Measurements from ENCODE around the gene CNGB1.
A peak's percentile ranks its signal among the peaks of the same experiment; 100 is the strongest.
"Not testable (repeated sequence)": the region's sequence is repeated elsewhere in the genome, so short reads cannot be mapped to it uniquely, and the experiment has no call there.

CNGB1 gene

DNA sequence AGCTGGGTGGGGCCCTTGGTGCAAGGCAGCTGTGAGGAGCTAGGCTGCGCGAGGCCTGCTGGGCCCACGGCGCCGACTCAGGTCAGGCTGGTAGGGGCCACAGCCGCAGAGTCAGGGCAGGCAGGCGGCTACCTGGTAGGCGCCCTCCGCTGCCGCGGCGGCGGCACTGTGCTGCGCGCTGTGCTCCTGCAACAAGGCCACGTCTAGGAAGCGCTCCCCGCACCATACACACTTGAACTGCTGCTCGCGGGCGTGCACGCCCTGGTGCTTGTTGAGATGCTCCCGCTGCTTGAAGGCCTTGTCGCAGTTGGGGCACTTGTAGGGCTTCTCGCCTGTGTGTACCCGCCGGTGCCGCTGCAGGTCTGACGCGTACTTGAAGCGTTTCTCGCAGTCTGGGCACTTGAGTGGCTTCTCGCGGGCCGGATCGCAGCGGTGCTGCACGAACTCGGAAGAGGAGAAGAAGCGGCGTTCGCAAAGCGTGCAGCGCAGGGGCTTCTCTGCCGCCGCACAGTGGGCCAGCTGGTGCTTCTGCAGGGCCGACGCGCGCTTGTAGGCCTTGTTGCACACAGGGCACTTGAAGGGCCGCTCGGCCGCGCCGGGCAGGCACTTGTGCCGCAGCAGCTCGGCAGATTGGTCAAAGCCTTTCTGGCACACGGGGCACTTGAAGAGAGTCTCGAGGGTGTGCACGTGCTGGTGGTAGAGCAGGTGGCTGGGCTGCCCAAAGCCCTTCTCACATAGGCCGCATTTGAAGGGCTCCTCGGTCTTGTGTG, 25.7 kb upstream of the CNGB1 start:
- DNase-seq, result no peak

DNA sequence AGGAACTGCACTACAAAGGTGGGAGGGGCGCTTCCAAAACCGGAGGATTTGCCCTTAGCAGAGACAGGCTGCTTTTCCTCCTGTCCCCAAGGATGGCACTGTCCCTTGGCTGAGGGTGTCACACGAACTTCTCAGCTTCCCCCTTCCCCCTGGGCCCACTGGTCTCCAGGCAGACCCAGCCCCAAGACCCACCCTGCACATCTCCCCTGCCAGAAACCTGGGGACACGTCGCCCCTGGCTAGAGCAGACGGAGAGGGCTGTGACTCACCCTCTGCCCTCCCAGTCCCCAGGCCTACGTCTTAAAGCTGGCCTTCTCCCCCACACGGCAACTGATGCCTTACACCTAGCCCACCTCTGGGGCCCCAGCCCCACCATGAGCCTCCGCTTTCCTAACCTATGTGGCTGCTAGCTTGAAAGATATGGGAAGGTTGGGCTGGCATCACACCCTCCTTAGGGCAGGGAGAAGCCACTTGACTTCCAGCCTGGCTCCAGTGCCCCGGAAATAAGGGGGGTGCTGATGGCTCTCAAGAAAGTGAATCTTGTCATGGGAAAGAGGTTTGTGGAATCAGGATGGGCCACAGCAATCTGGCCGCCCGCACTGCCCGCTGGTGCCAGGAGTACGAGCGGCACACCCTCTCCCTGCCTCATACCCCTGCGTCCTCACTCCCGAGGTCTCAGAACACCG, 24.9 kb upstream of the CNGB1 start:
- DNase-seq, result no peak

DNA sequence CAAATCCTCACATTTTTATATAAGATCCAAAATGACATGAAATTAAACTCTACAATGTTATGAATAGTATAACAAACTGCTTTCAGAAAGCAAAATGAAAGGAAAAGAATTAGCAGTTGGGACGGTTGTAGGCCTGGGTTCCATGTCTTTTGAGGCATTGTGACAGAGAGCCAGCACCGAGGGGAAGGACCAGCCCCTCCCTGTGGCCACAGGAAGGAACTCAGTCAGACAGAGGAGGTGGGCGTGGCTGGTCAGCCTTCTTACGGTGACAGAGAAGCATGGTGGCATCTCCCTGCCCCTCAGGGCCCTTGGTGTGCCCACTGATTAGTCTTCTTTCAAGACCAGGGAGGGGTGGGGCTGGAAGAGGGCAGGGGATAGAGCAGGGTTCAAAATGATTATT, 23.9 kb upstream of the CNGB1 start:
- DNase-seq, result peak; percentile 26

DNA sequence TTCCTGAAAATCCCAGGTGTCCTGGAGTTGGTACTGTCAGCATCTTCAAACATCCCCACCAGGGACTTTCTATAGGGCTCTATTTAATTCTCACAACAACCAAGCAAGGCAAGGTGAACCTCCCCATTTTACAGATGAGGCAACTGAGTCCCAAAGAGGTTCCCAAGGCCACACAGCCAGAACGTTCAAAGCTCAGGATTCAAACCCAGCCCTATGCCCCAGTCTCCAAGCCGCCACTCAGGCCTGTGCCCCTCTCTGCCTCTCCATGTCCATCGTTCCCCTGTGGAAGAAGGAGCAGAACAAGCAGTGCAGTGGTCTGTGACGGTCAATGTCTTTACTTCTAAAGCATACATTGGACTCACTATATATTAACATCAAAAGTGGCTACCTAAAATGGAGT, 23.4 kb upstream of the CNGB1 start:
- no peak for DNase-seq

GRCh38 chr16:57993897-57994296, 23.0 kb upstream of the CNGB1 start:
- no peak for DNase-seq

- no peak for DNase-seq
These were observed 22.5 kb upstream of the CNGB1 start for GRCh38 chr16:57993438-57993837.

DNA sequence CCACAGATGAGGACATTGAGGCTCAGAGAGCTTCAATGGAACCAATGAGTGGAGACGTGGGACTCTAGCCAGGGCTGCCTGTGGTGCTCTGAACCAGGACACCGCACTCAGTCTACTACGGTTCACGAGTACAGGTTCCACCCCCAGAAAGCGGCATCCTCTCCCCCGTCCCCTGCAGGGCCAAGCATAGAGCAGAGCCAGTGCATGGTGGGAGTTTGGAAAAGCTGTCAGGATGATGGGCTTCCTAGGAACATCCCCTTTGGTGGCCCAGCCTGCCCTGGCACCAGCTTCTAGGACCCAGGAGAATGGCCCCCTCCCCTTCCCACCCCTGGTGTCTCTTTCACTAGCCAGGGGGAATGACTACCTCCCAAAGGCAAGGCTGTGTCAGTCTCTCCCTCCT, 21.2 kb upstream of the CNGB1 start:
- no peak for DNase-seq

DNA sequence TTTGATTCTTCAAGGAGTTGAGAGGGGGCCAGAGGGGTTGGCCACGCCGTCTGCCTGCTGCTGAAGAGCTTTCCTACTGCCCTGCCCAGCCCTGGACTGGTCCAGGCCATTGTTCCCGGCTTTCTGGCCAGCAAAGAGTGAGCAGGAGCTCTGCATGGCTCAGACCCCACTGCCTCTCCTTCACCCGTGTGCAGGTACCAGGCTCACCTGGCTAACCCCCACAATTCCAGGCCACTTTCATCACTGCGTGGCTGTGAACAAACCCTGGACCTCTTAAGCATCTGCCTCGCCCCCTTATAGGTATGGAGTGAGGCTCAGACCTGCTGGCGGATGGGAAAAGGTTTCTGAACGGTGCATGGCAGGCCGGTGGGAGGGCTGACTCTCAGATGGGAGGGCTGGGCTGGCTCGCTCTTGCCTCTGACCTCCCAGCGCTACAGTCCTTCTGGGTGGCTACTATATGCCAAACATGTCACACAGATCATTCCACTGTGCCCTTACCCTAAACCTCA, 20.7 kb upstream of the CNGB1 start:
- DNase-seq, result no peak

GRCh38 chr16:57988929-57989328, 18.0 kb upstream of the CNGB1 start:
- no peak for DNase-seq

- no peak for DNase-seq
These were observed 16.7 kb upstream of the CNGB1 start for GRCh38 chr16:57987441-57988177.

DNA sequence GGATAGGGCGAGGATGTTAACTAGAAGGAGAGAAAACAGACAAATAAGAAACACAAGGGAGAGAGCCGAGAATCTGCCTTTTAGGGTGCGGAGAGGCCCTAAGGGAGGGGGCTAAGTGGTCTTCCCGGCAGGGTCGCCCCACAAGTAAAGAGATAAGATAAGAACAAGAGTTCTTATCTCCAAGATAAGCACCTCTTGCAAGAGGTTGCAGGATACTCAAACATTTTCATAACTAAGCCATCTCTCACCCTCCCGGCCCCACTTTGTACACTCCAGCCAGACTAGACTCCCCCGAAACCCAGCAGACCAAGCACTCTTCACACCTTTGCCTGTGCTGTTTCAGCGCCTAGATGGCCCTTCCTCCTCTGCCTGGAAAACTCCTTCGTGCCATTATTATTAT, 15.3 kb upstream of the CNGB1 start:
- DNase-seq, result no peak

- DNase-seq, result no peak
These were observed 14.6 kb upstream of the CNGB1 start for GRCh38 chr16:57985204-57986181.

- peak; percentile 89 for DNase-seq
These were observed 13.7 kb upstream of the CNGB1 start for GRCh38 chr16:57984443-57985203.

DNA sequence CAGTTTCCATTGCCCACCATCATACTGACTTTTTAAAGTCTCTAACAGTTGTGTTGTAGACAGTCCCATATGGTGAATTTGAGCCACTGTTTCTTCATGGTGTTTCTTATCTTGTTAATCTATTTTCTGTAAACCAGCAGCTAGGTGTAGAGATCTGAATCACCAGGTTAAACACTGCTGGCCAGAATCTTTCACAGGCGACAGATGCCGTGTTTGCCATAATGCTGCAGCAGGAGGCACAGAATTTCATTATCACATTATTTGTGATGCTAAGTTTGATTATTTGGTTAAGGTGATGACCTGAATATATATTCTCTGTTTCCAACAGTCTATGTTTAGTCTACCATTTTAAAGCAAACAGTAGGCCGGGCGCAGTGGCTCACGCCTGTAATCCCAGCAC, 11.5 kb upstream of the CNGB1 start:
- no peak for DNase-seq

DNA sequence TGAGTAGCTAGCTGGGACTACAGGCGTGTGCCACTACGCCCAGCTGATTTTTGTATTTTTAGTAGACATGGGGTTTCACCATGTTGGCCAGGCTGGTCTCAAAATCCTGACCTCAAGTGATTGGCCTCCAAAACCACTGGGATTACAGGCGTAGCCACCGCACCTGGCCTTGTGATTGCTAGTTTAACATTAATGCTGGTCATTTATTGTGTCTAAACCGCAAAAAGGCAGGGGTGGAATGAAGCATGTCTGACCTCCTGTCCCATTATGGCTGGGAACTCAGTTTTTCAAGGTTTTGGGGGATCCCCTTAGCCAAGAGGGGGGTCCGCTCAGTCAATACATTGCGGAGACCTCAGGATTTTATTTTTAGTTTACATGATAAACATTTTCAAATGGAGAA, 10.7 kb upstream of the CNGB1 start:
- DNase-seq, result no peak

DNA sequence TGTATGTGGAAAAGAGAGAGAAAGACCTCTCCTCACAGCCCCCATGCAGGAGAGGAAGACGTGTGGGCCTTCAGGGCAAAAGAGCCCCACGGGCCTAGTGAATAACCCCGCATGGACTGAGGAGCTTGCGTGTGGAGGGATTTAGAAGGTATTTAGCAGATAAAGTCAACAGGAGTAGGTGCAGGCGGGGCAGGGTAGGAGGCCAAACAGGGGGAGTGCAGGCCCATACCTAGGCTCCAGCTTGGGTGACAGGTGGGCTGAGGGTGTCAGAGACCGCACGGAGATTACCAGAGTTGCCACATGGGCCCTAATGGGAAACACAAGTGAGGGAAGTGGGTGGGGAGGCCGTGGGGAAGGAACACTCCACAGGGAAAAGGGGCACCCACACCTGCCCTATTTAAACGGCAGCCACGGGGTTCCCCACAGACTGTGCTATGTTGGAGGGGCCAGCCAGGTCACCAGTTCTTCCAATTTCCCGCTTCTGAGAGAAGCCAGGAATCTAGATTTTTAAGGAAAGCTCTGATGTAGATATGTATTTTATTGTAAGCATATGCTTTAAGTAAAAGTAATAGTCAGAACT, 8.2 kb upstream of the CNGB1 start:
- DNase-seq, result no peak

DNA sequence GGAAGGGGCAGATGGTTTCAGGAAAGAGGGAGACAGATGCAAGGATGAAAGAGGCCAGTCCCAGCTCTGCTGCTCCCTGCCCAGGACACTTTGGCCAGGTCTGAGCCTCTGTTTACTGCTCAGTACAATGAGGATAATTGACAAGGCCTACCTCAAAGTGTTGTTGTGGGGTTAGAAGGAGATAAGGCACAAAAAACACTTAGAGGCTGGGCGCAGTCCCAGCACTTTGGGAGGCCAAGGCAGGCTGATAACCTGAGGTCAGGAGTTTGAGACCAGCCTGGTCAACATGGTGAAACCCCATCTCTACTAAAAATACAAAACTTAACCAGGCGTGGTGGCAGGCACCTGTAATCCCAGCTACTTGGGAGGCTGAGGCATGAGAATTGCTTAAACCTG, 7.1 kb upstream of the CNGB1 start:
- not testable (repeated sequence) for DNase-seq

- no peak for DNase-seq
These were observed 6.6 kb upstream of the CNGB1 start for GRCh38 chr16:57977418-57978069.

DNA sequence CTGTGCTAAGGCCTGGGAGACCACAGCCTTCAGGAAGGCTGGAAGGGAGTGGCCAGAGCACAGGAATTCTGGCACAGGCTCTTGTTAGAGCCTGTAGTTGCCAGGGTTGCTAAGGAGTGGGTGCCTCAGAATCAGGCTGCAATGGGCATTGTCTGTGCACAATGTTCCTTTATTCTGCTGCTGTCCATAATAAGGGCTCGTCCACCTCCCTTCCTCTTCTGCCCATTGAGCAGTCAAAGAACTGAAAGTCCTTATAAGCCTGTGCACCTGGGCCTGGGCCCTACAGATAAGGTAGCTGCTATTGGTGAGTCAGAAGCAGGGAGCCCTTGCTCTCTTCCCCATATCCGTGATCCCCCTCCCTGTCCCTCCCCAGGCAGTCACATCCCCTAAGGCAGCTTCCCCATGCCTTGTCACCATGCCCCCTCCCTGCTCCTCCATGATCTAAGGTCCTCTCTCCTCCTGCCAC, 5.4 kb upstream of the CNGB1 start:
- no peak for DNase-seq

DNA sequence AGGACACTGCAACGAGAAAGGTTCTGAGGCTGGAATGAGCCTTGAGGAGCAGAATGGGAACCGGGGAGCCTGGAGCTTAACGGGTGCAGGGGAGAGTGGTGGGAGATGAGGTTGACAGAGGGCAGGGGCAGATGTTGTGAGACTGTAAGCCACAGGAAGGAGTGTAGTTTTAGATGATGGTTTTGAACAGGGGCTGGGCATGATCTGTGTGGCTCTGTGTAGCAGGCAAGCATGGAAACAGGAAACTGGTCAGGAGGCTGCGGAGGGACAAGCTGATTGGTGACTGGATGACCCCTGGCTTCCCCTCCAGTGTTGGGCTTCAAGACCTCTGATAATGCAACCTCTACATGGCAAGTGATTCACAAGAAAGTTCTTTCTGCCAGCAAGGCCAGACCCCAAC, 1.4 kb upstream of the CNGB1 start:
- no peak for DNase-seq

DNA sequence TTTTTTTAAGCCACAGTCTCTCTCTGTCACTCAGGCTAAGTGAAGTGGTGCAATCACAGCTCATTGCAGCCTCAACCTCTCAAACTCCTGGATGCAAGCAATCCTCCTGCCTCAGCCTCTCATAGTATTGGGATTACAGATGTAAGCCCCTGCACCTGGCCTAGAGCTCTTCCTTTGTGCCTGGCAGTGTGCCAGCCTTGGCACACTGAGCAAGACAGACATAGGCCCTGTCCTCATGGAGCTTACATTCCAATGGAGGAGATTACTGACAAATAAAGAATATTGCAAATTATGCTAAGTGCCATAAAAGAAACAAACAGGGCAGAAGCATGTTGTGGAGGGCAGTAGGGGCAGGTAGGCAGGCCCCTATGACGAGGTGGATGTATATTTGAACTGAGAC, 920 bp upstream of the CNGB1 start:
- no peak for DNase-seq
